ENCODE data around the gene ZNF177.
A peak's percentile ranks its signal among the peaks of the same experiment; 100 is the strongest.

Gene ZNF177

GRCh38 chr19:9430444-9430843, 67.6 kb downstream of the ZNF177 start:
- no peak for DNase-seq (ENCODE audit: low read depth in 2 of 2)

- DNase-seq (ENCODE audit: low read depth in 2 of 2) = peak in 1 of 2 donors; percentile 40
These were observed 68.7 kb downstream of the ZNF177 start for GRCh38 chr19:9431475-9431874.
